Measurements from ENCODE around the gene FCMR. TPM values are rescaled to one million over a fixed set of nuclear protein-coding genes. Genes with fewer than 3 reads are reported as not detected.

Gene FCMR
- total and polyA plus RNA-seq, 9 donors, result 0.38 to 8.4 (median 2.4) TPM

GRCh38 chr1:206880314-206880713 is 41.4 kb downstream of the FCMR start:
- TF ChIP-seq CTCF (IDR thresholded peaks at IDR 0.05) (no peak), EP300 (IDR thresholded peaks at IDR 0.05) (no peak), POLR2A (IDR thresholded peaks at IDR 0.05) (no peak)
- Histone ChIP-seq H3K27me3 (no peaks in the 10 kb centered on the region), H3K36me3 (no peaks in the 10 kb centered on the region), H3K4me1 (ENCODE audit: insufficient read depth) (no peaks in the 10 kb centered on the region), H3K27ac (no peak overlapping the region), H3K9me3 (peaks cover 0 to 3% of the 10 kb centered on the region in 2 donors), H3K4me3 (no peak overlapping the region)
- 76 to 90% (median 84%) methylated on average over 3 of the region's 3 CpGs for WGBS, 3 donors
- intact Hi-C loops (cut with DNase I), result no loop called here
- DNase-seq, result no peak

GRCh38 chr1:206878456-206878855 is 43.3 kb downstream of the FCMR start:
- DNase-seq, result no peak
- Histone ChIP-seq H3K4me1 (ENCODE audit: insufficient read depth) (no peaks in the 10 kb centered on the region), H3K27me3 (no peaks in the 10 kb centered on the region), H3K36me3 (no peaks in the 10 kb centered on the region), H3K4me3 (no peak overlapping the region), H3K27ac (no peak overlapping the region), H3K9me3 (peaks cover 0 to 3% of the 10 kb centered on the region in 2 donors)
- no peak for TF ChIP-seq EP300 (IDR thresholded peaks at IDR 0.05)
- TF ChIP-seq POLR2A (IDR thresholded peaks at IDR 0.05), result no peak
- TF ChIP-seq CTCF (IDR thresholded peaks at IDR 0.05), result no peak
- intact Hi-C loops (cut with DNase I), result no loop called here

GRCh38 chr1:206875752-206876377 is 45.9 kb downstream of the FCMR start:
- WGBS, 3 donors, result 84 to 89% (median 88%) methylated on average over 3 of the region's 3 CpGs
- H3K4me1 ChIP-seq (ENCODE audit: insufficient read depth), result no peaks in the 10 kb centered on the region
- intact Hi-C loops (cut with DNase I), result no loop called here

GRCh38 chr1:206873603-206874188 is 48.0 kb downstream of the FCMR start:
- Histone ChIP-seq H3K27me3 (no peaks in the 10 kb centered on the region), H3K4me3 (no peak overlapping the region), H3K36me3 (no peaks in the 10 kb centered on the region), H3K9me3 (peaks cover 0 to 3% of the 10 kb centered on the region in 2 donors), H3K4me1 (ENCODE audit: insufficient read depth) (no peaks in the 10 kb centered on the region), H3K27ac (no peak overlapping the region)
- 91 to 94% (median 92%) methylated on average over 3 of the region's 3 CpGs for WGBS, 3 donors
- intact Hi-C loops (cut with DNase I), result no loop called here
- TF ChIP-seq EP300 (IDR thresholded peaks at IDR 0.05), result no peak
- no peak for TF ChIP-seq POLR2A (IDR thresholded peaks at IDR 0.05)
- TF ChIP-seq CTCF (IDR thresholded peaks at IDR 0.05), result no peak
- no peak for DNase-seq

More at GRCh38 chr1:206875752-206876377, 45.9 kb downstream of the FCMR start:
- no peak overlapping the region for H3K4me3 ChIP-seq
- TF ChIP-seq POLR2A (IDR thresholded peaks at IDR 0.05) (no peak), CTCF (IDR thresholded peaks at IDR 0.05) (no peak), EP300 (IDR thresholded peaks at IDR 0.05) (no peak)
- no peak for DNase-seq
- H3K36me3 ChIP-seq, result no peaks in the 10 kb centered on the region
- no peak overlapping the region for H3K27ac ChIP-seq
- peaks cover 0 to 3% of the 10 kb centered on the region in 2 donors for H3K9me3 ChIP-seq
- no peaks in the 10 kb centered on the region for H3K27me3 ChIP-seq

All from ovary (tissue), 9 donors.